H1 (cell line): Measurements from ENCODE around the gene RRM1. TPM values are rescaled to one million over a fixed set of nuclear protein-coding genes. Genes with fewer than 3 reads are reported as not detected.

ENCODE experiments used
- CTCF ChIA-PET: fragments of 300-600 bp; sonication (Branson Sonifier 250); formaldehyde crosslinking; loops from one replicate; lab custom pipeline; 2021; ENCODE audit not compliant: partially characterized antibody; lab: Charles Lee
- POLR2A ChIA-PET: fragments of 300-600 bp; sonication (Branson Sonifier 250); formaldehyde crosslinking; loops from one replicate; lab custom pipeline; 2021; ENCODE audit warnings: inconsistent platforms; ENCODE audit not compliant: partially characterized antibody; lab: Charles Lee
- DNase-seq, 2 experiments: peaks; one replicate each; pipeline versions ENCODE4 v3.0.0 to v3.0.0-alpha.2; 2010 to 2022; ENCODE audit warnings: low spot score in 2 of 2, low read depth in 1 of 2, mixed read lengths in 1 of 2
- FAIRE-seq: peaks from 2 replicates; lab custom pipeline; 2011; peaks lifted over from hg19 to GRCh38; lab: Jason Lieb, UNC
- H2AFZ ChIP-seq: 2 replicates; pipeline ENCODE4 v1.8.1; 2012; ENCODE audit warnings: low read length, inconsistent platforms
- H2AK5ac ChIP-seq: 2 replicates; pipeline ENCODE4 v1.6.1; 2013; ENCODE audit warnings: low read depth, low read length
- H2BK120ac ChIP-seq: replicated peaks from 2 replicates; pipeline ENCODE3; 2013; ENCODE audit warnings: low read depth, low read length, inconsistent platforms
- H2BK12ac ChIP-seq: 2 replicates; pipeline ENCODE4 v1.6.1; 2013; ENCODE audit warnings: low read depth, low read length
- H2BK15ac ChIP-seq: 2 replicates; pipeline ENCODE4 v1.6.1; 2013; ENCODE audit warnings: low read length
- H2BK20ac ChIP-seq: 2 replicates; pipeline ENCODE4 v1.6.1; 2013; ENCODE audit warnings: low read length
- H2BK5ac ChIP-seq: 2 replicates; pipeline ENCODE4 v1.6.1; 2013; ENCODE audit warnings: low read depth, low read length
- H3K14ac ChIP-seq: 2 replicates; pipeline ENCODE4 v1.6.1; 2013; ENCODE audit warnings: inconsistent platforms; ENCODE audit not compliant: insufficient read length
- H3K18ac ChIP-seq: 2 replicates; pipeline ENCODE4 v1.6.1; 2013; ENCODE audit warnings: low read length; ENCODE audit errors: extremely low read depth
- H3K23ac ChIP-seq: 2 replicates; pipeline ENCODE4 v1.6.1; 2013; ENCODE audit warnings: inconsistent platforms; ENCODE audit not compliant: insufficient read length
- H3K23me2 ChIP-seq: 2 replicates; pipeline ENCODE4 v1.6.1; 2013; ENCODE audit warnings: low read depth, low read length
- H3K27ac ChIP-seq: 2 replicates; pipeline ENCODE4 v1.6.1; 2011; ENCODE audit warnings: low read depth, low read length, inconsistent platforms
- H3K27me3 ChIP-seq, 4 experiments: replicated peaks in 1 of 4; 1 replicate in 1 of 4; 2 replicates in 3 of 4; pipeline versions ENCODE4 v1.6.1 to v1.8.1; 2011 to 2013; ENCODE audit warnings: low read length in 3 of 4, mild to moderate bottlenecking in 3 of 4, inconsistent platforms in 2 of 4, mixed read lengths in 2 of 4, moderate library complexity in 1 of 4; ENCODE audit not compliant: control insufficient read depth in 3 of 4, insufficient read depth in 3 of 4; ENCODE audit errors: extremely low read depth in 1 of 4
- H3K36me3 ChIP-seq, 4 experiments: 2 replicates each; pipeline versions ENCODE4 v1.6.1 to v1.8.1; 2011 to 2013; ENCODE audit warnings: mild to moderate bottlenecking in 4 of 4, low read length in 3 of 4, moderate library complexity in 2 of 4, control low read depth in 1 of 4, inconsistent platforms in 1 of 4; ENCODE audit not compliant: insufficient read depth in 4 of 4, control insufficient read depth in 2 of 4
- H3K4ac ChIP-seq: replicated peaks from 2 replicates; pipeline ENCODE3; 2013; ENCODE audit warnings: low read length, low read depth, mixed read lengths, inconsistent platforms; ENCODE audit not compliant: insufficient read length
- H3K4me1 ChIP-seq, 4 experiments: replicated peaks in 1 of 4; 1 replicate in 1 of 4; 2 replicates in 3 of 4; pipeline versions ENCODE4 v1.6.1 to v1.8.1; 2011 to 2013; ENCODE audit warnings: low read length in 3 of 4, inconsistent platforms in 2 of 4, mixed read lengths in 1 of 4; ENCODE audit not compliant: insufficient read depth in 4 of 4, control insufficient read depth in 3 of 4
- H3K4me2 ChIP-seq, 2 experiments: 2 replicates each; pipeline versions ENCODE4 v1.6.1 to v1.8.1; 2011 to 2013; ENCODE audit warnings: low read depth in 2 of 2, low read length in 2 of 2, control low read depth in 1 of 2, inconsistent platforms in 1 of 2, mild to moderate bottlenecking in 1 of 2; ENCODE audit not compliant: insufficient read depth in 1 of 2
- H3K4me3 ChIP-seq, 4 experiments: fragments of 200-600, 300-600 bp in 1 of 4; sonication (generic), shearing (Covaris generic), sonication (Bioruptor Twin) in 1 of 4; 2 replicates each; pipeline versions ENCODE4 v1.5.1 to v1.8.1; 2011 to 2016; ENCODE audit warnings: low read length in 4 of 4, low read depth in 3 of 4, control low read depth in 2 of 4, inconsistent platforms in 2 of 4, mild to moderate bottlenecking in 2 of 4, mixed read lengths in 1 of 4, moderate library complexity in 1 of 4; ENCODE audit not compliant: insufficient read depth in 2 of 4; ENCODE audit errors: extremely low read depth in 1 of 4
- H3K56ac ChIP-seq: replicated peaks from 2 replicates; pipeline ENCODE3; 2013; ENCODE audit warnings: low read depth, mild to moderate bottlenecking, mixed read lengths, low read length, inconsistent platforms; ENCODE audit not compliant: insufficient read length
- H3K79me1 ChIP-seq: 2 replicates; pipeline ENCODE4 v1.6.1; 2013; ENCODE audit warnings: low read depth, low read length, control low read depth
- H3K79me2 ChIP-seq, 2 experiments: 2 replicates each; pipeline versions ENCODE4 v1.6.1 to v1.8.1; 2012 to 2013; ENCODE audit warnings: low read length in 2 of 2, mild to moderate bottlenecking in 2 of 2, inconsistent platforms in 1 of 2; ENCODE audit not compliant: insufficient read depth in 2 of 2, control insufficient read depth in 1 of 2
- H3K9ac ChIP-seq, 4 experiments: replicated peaks in 1 of 4; 1 replicate in 1 of 4; 2 replicates in 3 of 4; pipeline versions ENCODE4 v1.6.1 to v1.8.1; 2011 to 2013; ENCODE audit warnings: low read depth in 3 of 4, low read length in 3 of 4, control low read depth in 2 of 4, mild to moderate bottlenecking in 2 of 4, moderate library complexity in 2 of 4, inconsistent platforms in 1 of 4; ENCODE audit errors: extremely low read depth in 1 of 4
- H3K9me3 ChIP-seq, 2 experiments: 2 replicates each; pipeline versions ENCODE4 v1.6.1 to v1.8.1; 2012 to 2013; ENCODE audit warnings: mild to moderate bottlenecking in 2 of 2, moderate library complexity in 2 of 2, control low read depth in 1 of 2, inconsistent platforms in 1 of 2, low read depth in 1 of 2, low read length in 1 of 2, mixed read lengths in 1 of 2; ENCODE audit not compliant: insufficient read depth in 2 of 2
- H4K20me1 ChIP-seq, 2 experiments: replicated peaks in 1 of 2; 2 replicates each; pipeline versions ENCODE3 to v1.8.1; 2011 to 2013; ENCODE audit warnings: inconsistent platforms in 2 of 2, low read length in 2 of 2, mild to moderate bottlenecking in 1 of 2; ENCODE audit not compliant: insufficient read depth in 2 of 2, control insufficient read depth in 1 of 2
- H4K5ac ChIP-seq: 2 replicates; pipeline ENCODE4 v1.6.1; 2013; ENCODE audit warnings: low read length, low read depth, mixed read lengths, inconsistent platforms; ENCODE audit not compliant: insufficient read length
- H4K8ac ChIP-seq: 2 replicates; pipeline ENCODE4 v1.8.0; 2013; ENCODE audit warnings: mild to moderate bottlenecking, moderate library complexity, low read length, inconsistent platforms; ENCODE audit not compliant: insufficient read depth; ENCODE audit errors: extremely low read depth
- H4K91ac ChIP-seq: replicated peaks from 2 replicates; pipeline ENCODE3; 2013; ENCODE audit warnings: low read length, mixed read lengths, inconsistent platforms; ENCODE audit not compliant: insufficient read length
- WGBS, 2 experiments: shearing (Covaris generic) in 1 of 2; methylation state at CpG; one replicate each; pipeline versions ENCODE4 v1.1.6 to v1.1.7; 2013 to 2015; ENCODE audit warnings: low lambda C conversion rate in 2 of 2, mixed read lengths in 2 of 2, inconsistent platforms in 1 of 2, low coverage in 1 of 2, missing lambda C conversion rate in 1 of 2; ENCODE audit not compliant: insufficient replicate concordance in 2 of 2, insufficient coverage in 1 of 2, insufficient read length in 1 of 2; ENCODE audit errors: extremely low coverage in 1 of 2, missing lambda C conversion rate in 1 of 2; 5-methylcytosine and 5-hydroxymethylcytosine counted together
- polyA plus RNA-seq, 7 experiments: library from polyadenylated mRNA; depleted of rRNA in 3 of 7; stranded (reverse) in 5 of 7; unstranded in 2 of 7; fragments of >200 nt in 5 of 7; fragments of 200-250 nt in 2 of 7; gene quantifications; 1 replicate in 5 of 7; 2 replicates in 1 of 7; 4 replicates in 1 of 7; pipeline versions ENCODE4 v1.2.1 to v1.2.3, GENCODE V29; 2011 to 2013; ENCODE audit warnings: missing spikeins in 2 of 7, mixed read lengths in 2 of 7
- total RNA-seq: library from RNA; stranded (reverse); fragmentation: NEBNext Ultra II Directional; extraction: Animal tissue kit (Norgen Biotek cat#: 25700); gene quantifications from 2 replicates; pipeline ENCODE4 v1.2.1, GENCODE V29; 2021
- TF ChIP-seq, protein P1 (sequence below): IDR thresholded peaks from 2 replicates; pipeline ENCODE4 v1.6.1; 2012; ENCODE audit warnings: low read length, inconsistent platforms

Gene RRM1
- total and polyA plus RNA-seq, 2 of the 8 experiments (the other 6 are each of a cell fraction or from before 2014, with no cell fraction given) = 63.6 to 126 TPM

- Histone ChIP-seq H3K9ac (no peak overlapping the region), H2BK12ac (no peak overlapping the region), H3K14ac (no peak overlapping the region), H3K4ac (no peak overlapping the region), H2BK15ac (no peak overlapping the region), H3K56ac (no peak overlapping the region), H3K4me3 (no peak overlapping the region), H3K18ac (no peak overlapping the region), H3K4me2 (no peak overlapping the region), H3K23ac (no peak overlapping the region), H4K8ac (no peak overlapping the region), H3K79me1 (no peaks in the 10 kb centered on the region), H3K27me3 (peaks cover 0 to 8% (median 3%) of the 10 kb centered on the region in 4 experiments; a peak in 4 of 7 replicates), H3K36me3 (no peaks in the 10 kb centered on the region), H2BK5ac (no peak overlapping the region), H2AK5ac (no peak overlapping the region), H2AFZ (no peak overlapping the region), H4K20me1 (no peaks in the 10 kb centered on the region), H2BK20ac (no peak overlapping the region), H3K4me1 (peaks cover 0 to 3% (median 1%) of the 10 kb centered on the region in 4 experiments; a peak in 3 of 7 replicates), H4K5ac (no peak overlapping the region), H4K91ac (no peak overlapping the region), H3K9me3 (no peaks in the 10 kb centered on the region), H3K79me2 (no peaks in the 10 kb centered on the region), H3K27ac (no peak overlapping the region), H3K23me2 (no peaks in the 10 kb centered on the region), H2BK120ac (no peak overlapping the region)
- FAIRE-seq (no peak), DNase-seq (no peak)
- POLR2A ChIA-PET = interaction anchor here (0.8 kb wide), 1 partner anchor 9 kb away, joined by 3 read pairs; no protein-coding TSS in a partner anchor
- WGBS, 2 experiments = 87% methylated on average over 7 of the region's 7 CpGs; no CpG with 5 or more reads in 1 of the 2 experiments
- TF ChIP-seq, protein P1, sequence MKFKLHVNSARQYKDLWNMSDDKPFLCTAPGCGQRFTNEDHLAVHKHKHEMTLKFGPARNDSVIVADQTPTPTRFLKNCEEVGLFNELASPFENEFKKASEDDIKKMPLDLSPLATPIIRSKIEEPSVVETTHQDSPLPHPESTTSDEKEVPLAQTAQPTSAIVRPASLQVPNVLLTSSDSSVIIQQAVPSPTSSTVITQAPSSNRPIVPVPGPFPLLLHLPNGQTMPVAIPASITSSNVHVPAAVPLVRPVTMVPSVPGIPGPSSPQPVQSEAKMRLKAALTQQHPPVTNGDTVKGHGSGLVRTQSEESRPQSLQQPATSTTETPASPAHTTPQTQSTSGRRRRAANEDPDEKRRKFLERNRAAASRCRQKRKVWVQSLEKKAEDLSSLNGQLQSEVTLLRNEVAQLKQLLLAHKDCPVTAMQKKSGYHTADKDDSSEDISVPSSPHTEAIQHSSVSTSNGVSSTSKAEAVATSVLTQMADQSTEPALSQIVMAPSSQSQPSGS = no peak
- CTCF ChIA-PET = interaction anchor here (0.6 to 7.8 kb wide), 7 partner anchors 289 to 683 kb away, joined by 4 to 172 read pairs (median 5); partner anchors contain the start of gene OR52M1
Observed at GRCh38 chr11:4184163-4184916, 89.7 kb downstream of the RRM1 start.
